OCI-M2 (cell line): ENCODE results near the gene NPHP4.

ENCODE experiments used
- DNase-seq: peaks from one replicate; lab custom pipeline; 2025; ENCODE audit not compliant: unreplicated experiment; lab: John Stamatoyannopoulos, UW

Gene NPHP4

DNA sequence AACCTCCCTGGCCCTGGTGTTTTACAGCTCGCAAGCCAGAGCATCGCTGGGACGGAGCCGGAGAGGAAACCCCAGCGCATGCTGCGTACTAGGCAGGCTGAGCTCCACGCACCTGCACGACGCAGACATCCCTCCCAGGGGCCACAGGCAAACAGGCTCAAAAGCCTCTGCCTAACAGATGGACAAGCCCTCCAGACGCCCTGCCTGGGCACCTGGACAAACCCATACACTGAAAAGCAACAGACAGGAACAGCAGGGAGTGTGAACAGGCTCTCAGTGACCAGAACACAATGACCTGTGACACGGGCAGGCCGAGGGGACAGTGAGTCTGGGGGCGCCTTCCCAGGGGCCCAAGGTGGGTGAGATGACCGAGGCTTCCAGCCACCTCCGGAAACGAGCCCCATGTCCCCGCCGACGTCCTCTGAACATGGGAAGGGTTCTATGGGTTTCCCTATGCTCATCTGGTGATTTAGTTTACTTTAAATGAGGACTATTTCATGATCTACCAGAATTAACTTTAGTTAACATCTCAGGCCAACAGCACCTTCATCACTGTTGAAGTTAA is 40.3 kb downstream of the NPHP4 start:
- DNase-seq, result no peak

DNA sequence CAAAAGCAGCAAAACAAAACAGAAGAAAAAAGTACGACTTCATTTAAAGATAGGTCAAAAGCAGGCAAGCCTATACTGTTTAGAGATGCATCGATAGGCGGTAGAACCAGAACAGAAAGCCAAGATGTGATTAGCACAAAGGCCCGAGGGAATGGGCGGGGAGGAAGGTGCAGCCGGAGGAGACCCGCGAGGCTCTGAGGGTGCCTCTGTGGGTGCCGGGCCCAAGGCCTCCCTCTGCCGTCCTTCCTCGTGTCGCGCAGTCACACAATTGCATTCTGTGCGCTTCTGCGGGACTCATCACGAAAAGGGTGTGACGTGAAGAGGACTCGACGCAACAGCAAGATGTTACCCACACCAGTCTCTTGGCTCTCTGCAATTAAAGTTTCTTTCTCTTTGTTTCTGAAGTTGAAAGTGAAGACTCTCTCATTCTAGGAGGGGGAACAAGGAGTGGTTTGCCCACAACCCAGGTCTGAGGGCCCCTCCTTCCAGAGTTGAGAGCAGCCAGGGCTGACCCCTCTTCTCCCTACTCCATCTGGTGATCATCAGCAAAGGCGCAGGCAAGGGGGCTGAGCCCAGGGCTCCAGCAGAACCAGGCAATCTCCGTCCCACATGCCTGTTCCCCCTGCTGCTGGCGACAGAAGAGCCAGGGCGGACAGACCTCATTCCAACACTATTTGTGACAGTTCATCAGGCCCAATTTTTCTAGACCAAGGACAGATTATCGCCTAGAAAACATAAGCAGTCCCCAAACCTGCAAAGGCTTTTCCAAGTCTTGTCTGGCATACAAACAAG is 41.0 kb downstream of the NPHP4 start:
- no peak for DNase-seq

DNA sequence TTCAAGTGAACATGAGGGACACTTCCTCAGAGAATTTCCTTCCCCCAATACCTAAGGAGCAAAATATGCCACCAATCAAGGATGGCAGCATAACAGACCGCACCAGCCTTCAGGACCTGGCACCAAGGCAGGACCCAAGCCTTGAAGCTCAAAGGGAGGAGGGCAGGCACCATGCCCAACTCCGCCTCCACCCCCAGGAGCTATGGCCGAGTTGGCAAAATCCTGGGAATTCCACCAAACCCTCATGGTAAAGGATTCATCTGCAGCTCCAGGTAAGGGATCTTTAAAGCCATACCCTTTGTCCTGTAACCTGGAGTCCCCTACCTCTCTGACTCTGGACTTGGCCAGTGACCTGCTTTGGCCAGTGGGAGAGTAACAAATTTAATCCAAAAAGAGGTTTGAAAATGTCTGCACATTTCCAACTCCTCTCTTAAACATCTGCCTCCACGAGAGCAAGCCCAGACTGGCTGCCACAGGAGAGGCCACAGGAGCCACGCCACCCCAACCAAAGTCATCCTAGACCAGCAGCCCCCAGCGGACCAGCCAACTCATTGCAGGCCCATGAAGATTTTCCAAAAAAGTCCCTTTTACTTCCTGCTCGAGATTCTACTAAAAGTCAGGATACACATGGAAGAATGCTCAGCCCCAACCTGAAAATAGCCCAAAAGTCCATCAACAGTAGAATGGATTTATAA is 41.9 kb downstream of the NPHP4 start:
- DNase-seq, result no peak

DNA sequence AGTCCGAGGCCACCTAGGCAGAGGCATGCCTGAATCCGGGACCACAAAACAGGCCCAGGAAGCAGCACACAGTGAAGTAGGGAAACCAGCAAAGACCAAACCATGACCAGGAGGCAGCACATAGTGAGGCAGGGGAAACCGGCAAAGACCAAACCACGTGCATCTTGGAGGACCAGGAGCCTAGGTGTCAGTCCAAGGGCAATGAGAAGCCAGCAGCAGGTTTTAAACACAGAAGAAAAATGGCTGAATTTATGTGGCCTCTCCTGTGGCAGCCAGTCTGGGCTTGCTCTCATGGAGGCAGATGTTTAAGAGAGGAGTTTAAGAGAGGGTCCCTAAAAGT is 42.5 kb downstream of the NPHP4 start:
- no peak for DNase-seq

DNA sequence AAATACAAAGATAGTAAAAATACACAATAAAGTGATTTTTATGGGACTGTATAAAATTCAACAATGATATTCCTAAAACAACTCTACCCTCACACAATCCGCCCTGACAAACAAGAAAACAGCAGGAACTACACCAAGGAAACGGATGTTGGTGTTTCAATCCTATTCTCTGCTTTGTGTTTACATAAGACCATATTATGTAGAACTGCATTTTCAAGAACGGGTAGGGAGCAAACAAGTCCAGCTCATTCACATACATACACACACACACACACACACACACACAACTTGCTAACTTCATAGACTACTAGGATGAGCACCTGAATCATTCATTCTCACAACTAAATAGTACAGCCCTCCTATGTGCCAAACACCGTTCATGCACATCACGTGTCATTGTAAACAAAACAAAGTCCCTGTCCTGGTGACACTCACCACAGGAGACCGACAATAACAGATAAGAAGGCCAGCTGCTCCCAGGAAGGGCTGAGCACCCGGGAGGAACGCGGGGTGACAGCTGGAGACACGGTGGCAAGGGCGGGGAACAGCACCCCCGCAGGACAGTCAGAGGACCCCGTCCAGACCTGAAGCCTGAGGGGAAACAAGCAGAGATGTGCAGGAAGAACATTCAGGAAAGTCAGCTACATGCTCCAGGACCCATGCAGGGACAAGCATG is 43.0 kb downstream of the NPHP4 start:
- DNase-seq, result no peak

DNA sequence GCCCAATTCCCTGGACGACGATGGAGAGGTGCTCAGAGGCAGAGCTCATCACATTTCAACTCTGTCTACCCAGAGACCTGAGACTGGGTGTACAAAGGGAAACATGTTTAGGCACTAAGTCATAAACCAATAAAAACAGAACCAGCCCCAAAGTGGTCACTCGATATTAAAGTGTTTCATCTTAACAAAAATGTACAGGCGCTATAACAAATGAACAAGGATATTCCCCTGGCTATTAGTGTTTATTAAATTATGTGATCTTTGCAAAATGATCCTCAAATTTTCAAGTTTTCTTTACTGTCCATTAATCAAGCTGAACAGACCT is 43.6 kb downstream of the NPHP4 start:
- DNase-seq, result no peak

DNA sequence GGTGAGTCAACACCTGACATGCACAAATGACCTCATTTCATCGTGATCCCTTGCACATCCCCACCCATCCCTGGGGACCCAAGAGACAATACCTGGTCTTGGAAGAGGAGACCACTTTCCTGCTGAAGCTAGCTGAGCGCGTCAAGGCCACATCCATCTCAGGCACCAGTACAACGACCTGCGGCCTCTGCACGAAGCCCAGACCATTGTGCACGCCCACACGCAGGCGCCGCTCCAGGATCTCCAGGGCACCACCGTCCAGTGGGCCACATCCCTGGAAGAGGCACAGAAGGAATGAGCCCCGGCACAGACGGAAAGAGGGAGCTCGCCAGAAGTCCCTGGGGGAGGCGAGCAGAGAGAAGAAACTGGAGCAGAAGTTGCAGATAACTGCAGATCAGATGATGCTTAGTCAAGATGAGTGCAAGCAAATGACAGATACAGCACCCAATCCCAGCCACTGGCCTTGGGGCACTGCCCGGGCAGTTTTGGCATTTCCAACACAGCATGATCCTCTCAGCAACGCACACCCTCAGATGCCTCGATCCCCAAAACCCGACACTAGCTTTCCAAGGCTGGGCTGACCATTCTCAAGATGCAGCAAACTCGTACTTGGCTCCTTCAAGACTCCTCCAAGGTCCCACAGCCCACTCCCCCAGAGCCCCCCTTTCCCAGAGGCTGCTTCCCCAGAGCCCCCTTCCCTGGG is 44.1 kb downstream of the NPHP4 start:
- no peak for DNase-seq

DNA sequence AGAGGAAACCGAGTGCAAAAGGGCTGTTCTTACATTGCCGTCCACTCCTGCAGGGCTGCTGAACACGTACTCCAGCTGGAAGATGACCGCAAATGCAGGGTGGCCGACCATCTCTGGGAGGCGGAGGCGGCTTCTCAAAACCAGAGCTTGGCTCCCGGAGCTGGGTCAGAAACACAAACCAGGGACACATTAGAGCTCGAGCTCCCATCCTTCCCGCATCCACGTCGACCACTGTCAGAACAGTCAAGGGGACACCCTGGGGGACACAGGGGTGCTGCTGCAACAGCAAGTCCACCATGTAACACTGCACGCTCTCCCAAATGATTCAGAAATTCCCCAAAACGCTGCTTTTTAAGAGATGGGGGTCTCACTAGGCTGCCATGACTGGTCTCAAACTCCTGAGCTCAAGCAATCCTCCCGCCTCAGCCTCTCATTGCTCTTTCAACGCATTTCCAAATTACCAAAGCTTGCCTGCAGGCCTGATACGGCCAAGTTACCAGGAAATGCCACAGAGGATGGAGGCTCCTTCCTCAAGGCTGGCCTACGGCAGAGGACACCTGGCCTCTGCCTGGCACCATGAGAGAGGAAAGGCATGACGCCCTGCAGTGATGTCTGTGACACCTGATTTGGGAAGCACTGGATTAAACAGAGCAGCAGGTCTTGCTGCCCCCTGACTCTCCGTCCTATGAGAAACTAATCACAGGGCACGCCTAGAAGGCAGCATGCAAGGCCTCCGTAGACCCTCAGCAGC is 45.0 kb downstream of the NPHP4 start:
- DNase-seq, result no peak

DNA sequence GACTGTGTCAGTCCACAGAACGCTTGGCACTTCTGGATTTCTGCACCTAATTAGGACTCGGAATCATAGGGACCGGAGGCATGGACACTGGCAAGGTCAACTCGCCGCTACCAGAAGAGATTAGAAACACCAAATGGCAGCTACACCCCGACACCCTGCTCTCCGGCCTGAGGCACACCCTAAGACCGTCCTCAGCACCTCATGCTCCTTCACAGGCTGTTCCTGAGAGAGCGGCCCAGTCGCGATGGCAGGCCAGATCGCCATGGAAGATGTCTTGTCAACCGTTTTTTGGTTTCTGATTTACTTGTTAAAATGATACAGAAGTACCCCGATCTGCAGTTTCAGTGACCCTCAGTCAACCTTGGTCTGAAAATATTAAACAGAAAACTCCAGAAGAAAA is 46.8 kb downstream of the NPHP4 start:
- no peak for DNase-seq

DNA sequence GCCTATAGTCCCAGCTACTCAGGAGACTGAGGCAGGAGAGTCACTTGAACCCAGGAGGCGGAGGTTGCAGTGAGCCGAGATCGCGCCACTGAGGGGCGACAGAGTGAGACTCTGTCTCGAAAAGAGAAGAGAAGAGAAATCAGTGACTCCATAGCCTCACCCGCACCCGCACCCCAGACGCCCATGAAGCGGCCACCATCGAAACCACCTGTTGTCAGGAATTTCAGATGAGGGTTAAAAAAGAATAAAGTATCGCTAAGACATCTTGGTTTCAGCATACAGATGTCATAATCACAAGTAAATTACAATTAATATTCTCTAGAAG is 47.4 kb downstream of the NPHP4 start:
- DNase-seq, result no peak

DNA sequence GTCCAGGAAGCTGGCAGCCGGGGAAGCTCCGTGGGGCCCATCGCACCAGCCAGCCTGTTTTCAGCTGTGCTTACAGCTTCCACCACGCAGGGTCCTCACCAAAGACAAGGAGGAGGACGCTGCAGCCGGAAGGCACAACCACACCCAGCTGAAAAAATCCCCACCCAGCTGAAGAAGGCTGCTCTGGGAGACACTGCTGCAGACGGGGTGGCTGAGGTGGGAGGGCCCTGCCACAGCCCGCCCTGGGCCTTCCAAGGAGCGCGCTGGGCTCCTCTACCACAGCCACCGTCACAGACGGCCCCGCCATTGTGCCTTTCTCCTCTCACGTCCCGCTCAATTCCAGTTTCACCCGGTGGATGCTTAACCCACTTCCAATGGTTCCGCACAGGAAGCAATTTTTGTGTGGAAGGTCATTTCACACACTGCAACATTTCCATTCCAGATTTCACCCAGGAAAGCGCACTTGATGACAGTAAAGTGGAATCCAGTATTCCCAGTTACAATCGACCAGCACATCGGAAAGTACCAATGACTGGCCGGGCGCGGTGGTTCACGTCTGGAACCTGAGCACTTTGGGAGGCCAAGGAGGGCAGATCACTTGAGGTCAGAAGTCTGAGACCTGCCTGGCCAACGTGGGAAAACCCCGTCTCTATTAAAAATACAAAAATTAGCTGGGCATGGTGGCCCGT is 47.9 kb downstream of the NPHP4 start:
- DNase-seq, result no peak

DNA sequence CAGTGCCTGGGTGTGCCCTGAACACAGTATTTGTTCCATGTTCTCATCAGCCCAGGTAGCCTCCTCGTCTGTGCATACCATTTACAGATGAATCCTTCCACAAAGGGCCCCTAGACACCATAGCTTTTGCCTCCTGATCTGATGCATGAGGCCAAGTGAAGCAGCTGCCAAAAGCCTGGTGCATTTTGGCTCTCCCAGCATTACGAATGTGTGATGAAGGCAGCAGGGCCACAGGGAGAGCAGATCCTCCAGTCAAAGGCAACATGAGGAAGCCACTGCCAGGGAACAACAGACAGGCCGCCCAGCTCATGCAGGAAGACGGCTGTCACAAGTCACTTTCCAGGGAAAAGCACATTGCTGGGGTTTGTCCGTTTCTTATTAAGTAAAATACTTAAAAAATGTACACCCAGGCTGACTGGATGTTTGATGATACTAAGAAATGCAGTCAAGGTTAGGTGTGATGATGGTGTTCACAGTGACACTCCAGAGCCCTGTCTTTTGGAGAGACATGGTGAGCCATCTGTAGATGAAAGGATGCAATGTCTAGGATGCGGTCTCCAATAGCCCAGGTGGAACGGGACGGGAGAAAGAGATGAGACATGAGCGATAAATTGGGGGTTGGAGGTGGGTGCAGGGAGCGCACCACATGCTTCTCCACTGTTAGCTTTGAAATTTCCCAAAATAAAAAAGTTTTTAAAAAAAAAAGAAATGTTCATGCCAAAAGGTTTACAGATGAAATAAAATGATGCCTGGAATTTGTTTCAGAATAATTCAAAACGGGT is 48.7 kb downstream of the NPHP4 start:
- DNase-seq, result no peak

DNA sequence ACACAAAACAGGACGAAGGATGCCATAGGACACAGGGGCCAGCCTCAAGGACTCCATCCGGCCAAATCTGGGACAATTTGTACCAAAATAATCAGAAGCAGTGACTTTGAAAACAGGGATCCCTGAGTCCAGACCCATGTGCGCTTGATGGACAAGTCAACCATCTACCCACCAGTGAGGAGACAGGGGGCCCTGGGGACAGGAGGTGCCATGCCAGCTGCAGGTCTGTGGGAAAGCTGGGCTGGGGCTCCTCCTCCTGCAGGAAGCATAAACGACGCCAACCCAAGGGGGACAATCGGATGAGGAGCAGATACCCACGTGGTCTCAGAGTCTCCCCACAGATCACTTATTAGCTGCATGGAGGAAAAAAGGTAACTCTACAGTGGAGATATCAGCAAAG is 50.6 kb downstream of the NPHP4 start:
- no peak for DNase-seq

DNA sequence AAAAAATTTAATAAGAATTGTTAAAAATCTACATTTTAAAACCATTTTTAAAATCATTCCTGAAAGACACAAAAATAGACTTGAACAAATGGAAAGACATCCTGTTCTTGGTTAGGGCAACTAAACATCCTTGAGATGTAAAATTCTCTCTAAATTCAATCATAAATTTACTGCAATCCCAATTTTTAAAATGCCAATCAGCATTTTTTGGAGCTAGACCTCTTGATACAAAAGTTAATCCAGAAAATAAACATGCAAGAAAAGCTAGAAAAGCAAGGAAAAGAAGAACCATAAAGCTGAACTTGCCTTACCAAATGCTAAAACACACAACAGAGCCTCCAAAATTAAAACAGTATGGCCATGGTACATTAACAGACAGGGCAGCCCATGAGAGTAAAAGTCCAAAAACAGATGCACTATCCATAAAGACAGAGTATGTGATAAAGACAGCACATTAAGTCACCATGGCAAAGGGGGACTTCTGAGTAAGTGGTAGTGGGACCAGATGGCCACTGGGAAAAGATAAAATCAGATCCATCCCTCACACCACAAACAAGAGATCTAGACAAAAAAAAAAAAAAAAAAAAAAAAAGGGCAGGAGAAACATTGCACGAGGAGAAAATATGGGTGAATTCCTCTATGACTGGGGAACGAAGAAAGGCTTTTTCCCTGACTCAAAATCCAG is 51.4 kb downstream of the NPHP4 start:
- no peak for DNase-seq

DNA sequence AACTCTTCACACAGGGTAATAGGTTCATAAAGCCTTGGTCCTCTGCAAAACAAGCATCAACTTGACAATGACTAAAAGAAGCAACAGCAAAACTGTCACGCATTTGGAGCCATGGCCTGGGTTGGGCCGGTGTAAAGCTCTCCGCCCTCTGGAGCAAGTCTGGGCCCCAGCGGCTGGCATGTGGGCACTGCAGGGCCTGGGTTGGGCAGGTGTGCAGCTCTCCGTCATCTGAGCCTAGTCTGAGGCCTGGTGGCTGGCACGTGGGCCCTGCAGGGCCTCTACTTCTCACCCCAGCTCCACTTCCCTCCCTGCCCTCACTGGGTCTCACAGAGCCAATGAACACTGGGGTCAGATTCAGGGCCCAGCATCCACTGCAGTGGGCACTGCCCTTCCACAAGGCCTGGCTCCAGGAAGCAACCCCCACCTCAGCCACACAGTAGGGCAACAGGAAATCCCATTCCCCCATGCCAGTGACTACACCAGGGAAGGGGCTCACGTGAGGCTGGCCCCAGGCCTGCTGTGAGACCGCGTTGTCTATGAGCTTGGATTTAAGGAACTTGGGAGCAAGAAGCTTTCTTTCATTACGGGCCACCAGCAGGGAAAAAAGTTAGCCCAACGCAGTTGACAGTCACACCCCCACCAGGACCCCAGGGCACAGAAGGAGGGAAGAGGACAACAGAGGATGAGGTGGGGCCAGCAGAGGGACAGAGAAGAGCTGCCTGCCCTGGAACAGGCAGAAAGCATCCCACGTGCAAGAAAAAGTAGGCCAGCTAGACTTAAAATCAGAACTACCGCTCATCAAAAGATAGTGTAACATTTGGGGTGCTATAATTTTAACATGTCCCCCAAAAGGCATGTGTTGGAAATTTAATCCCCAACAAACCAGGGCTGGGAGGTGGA is 52.7 kb downstream of the NPHP4 start:
- DNase-seq, result no peak

DNA sequence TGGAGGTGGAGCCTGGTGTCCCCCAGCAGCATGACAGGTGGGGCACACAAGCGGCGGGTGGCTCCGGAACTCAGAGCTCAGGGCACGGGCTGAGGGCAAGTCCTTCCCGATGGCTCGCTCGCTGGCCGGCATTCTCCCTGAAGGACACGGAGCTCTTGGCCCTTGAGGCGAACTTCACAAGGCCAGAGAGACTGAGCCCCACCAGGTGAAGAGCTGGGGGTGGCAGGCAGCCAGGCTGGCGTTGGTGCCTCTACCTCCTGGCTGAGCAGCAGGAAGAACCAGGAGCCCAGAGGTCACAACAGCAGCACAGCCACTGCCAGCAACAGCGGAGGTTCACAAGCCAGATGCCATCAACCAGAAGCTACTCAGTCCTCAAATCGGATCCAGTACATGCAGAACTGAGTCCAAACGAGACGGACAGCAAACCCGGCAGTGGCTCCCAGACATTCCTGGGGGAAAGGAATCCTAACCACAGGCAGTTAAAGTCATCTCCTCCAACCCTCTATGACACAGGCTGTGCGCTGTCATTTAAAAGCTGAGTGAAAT is 54.1 kb downstream of the NPHP4 start:
- DNase-seq, result no peak

DNA sequence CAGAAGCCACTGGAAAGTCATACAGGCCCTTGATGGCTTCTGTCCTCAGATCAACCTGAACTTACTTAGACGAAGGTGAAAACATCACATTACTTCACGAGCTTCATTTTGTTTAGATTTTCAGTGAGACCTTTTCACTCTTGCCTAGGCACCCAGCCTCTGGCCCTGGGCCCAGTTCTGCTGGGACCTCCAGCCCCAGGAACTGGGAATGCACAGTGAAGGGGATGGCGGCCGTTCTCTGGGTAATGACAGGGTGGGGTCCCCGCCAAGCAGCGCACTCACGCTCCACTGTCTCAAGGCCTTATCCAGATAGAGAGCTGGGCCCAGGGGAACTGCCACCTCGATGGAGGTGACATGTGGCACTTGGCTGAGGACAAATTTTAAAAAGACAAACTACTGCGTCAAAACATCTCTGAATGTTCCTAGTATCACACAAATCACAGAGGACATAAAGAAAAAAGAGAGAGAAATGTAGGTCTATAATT is 54.8 kb downstream of the NPHP4 start:
- no peak for DNase-seq
